HG03457 (cell line): Measurements from ENCODE around the gene HELZ.
"Not testable (repeated sequence)": the region's sequence is repeated elsewhere in the genome, so short reads cannot be mapped to it uniquely, and the experiment has no call there.

ENCODE experiments used
- ATAC-seq: cut with Tn5 transposase; IDR thresholded peaks from one replicate; pipeline ENCODE4 v1.9.1; 2021; ENCODE audit warnings: moderate number of reproducible peaks; ENCODE audit not compliant: unreplicated experiment

The HELZ gene

DNA sequence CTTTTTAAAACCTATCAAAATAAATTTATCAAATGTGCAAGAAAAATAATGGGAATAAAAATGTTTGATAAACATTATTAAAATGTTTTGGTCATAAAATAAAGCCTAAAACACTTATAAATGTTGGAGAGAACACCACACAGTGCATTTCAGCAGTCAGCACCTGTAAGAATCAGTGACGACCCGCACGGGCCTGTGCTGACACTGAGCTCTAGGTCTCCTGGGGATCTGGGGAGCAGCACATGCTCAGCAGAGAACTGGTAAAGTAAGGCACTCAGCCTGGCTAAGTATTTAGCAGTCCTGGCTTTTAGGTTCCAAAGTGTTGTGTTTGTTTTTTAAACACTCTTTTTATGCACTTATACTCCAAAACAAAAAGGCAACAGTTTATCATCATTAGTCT lies 46.9 kb downstream of the HELZ start:
- ATAC-seq, result no peak

DNA sequence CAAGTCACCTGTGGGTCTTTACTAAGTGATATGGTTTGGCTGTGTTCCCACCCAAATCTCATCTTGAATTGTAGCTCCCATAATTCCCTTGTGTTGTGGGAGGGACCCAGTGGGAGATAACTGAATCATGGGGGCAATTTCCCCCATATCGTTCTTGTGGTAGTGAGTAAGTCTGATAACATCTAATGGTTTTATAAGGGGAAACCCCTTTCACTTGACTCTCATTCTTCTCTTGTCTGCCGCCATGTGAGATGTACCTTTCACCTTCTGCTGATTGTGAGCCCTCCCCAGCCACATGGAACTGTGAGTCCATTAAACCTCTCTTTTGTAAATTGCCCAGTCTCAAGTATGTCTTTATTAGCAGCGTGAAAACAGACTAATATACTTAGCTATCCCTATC lies 48.0 kb downstream of the HELZ start:
- ATAC-seq, result not testable (repeated sequence)

- ATAC-seq, result no peak
Observed at GRCh38 chr17:67196422-67196821, 48.6 kb downstream of the HELZ start.

DNA sequence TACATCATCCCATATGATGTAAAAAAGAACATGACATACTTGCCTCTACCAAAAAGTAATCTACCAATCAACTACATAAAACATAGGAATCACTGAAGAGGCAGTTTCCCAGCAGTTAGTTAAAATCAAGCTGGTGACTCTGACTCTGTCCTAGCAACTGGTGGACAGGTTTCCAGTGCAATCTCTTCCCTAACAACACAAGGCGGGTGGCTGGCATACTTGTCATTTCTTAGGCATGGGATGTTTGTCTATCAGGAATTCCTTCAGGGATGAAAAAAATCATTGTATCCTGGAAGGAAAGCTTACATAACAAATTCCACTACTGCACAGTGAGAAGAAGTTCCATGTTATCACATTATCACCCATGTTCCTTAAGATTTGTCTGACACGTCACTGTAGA lies 50.9 kb downstream of the HELZ start:
- ATAC-seq, result no peak

GRCh38 chr17:67187927-67188326 lies 57.1 kb downstream of the HELZ start:
- ATAC-seq, result no peak

- ATAC-seq, result no peak
Observed at GRCh38 chr17:67186782-67187181, 58.2 kb downstream of the HELZ start.

- ATAC-seq, result no peak
Observed at GRCh38 chr17:67183531-67183930, 61.5 kb downstream of the HELZ start.

GRCh38 chr17:67181825-67182224 lies 63.2 kb downstream of the HELZ start:
- ATAC-seq, result no peak

DNA sequence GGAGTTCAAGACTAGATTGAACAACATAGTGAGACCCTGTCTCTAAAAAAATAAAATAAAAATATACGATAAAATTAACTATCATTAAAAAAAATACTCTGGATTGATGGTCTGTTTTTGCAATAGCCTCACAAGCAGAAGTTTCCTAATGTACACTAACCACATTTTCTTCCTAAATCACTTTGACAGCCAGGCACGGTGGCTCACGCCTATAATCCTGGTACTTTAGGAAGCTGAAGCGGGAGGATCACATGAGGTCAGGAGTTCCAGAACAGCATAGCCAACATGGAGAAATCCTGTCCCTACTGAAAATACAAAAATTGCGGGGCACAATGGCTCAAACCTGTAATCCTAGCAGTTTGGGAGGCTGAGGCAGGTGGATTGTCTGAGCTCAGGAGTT lies 64.7 kb downstream of the HELZ start:
- no peak for ATAC-seq

DNA sequence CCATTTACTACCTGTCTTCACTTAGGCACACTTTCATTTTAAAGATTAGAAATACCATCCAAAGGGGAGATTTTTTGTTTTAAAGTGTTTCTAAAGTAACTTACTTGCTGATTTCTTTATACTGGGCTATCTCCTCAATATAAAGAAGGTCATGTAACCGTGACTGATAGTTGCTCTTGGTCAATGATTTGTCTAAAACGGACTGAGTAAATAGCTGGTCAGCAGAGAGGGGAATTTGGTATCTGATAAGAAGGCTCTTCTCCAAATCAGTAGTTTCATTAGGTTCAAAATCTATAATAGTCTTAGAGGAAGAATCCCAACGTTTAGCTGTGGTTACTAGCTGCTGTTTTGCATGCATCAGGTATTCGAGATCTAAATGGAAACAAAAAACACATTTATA lies 66.4 kb downstream of the HELZ start:
- no peak for ATAC-seq

DNA sequence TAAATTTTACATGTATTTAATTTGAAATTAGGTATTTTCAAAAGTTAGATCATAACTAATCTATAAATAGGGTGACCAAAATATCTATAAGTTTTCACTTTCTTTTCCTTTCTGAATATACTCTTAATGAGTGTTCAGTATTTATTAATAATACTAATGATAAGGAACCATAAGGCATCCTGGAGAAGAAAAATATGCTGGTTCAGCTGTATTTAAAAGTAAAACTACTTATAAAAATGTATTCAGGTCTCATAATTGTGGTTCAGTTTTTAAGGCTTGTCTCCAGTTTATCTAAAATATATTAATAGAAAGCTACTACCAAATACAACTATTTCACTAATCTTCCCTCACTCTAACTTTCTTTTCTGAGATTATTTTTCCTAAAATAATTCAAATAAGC lies 67.3 kb downstream of the HELZ start:
- no peak for ATAC-seq

GRCh38 chr17:67174190-67174589 lies 70.8 kb downstream of the HELZ start:
- ATAC-seq, result no peak

GRCh38 chr17:67171560-67171959 lies 73.4 kb downstream of the HELZ start:
- peak; percentile 95 for ATAC-seq

DNA sequence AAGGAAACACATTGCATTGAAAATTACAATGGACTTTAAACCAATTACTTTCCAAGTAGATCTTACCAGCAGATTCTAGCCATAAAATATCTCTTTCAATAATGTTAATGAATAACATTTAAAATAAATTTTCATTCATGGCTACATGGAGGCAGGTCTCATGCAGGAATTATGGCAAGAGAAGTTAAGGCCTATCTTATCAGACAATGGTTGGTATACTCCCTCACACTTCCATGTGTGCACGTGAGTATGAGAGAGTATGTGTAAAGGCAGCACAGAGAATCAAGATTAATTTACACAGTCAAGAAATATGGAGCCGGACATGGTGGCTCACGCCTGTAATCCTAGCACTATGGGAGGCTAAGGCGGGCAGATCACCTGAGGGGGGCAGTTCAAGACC lies 76.5 kb downstream of the HELZ start:
- ATAC-seq, result no peak

- ATAC-seq, result no peak
Observed at GRCh38 chr17:67165201-67165600, 79.8 kb downstream of the HELZ start.

DNA sequence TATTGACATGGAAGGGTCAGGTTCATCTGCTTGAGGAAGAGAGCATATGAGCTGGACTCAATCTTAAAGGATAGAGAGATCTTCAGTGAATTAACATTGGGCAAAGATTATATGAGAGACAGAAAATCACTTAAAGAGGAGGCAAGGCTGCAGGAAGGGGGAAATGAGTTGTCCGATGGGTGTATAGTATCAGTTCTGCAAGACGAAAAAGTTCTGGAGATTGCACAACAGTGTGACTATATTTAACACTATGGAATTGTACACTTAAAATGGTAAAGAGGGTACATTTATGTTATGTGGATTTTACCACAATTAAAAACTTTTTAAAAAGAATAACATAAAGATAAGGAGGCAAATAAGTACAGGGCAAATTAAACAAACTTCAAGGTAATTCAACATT lies 80.7 kb downstream of the HELZ start:
- ATAC-seq, result no peak

GRCh38 chr17:67162771-67163170 lies 82.2 kb downstream of the HELZ start:
- ATAC-seq, result no peak

DNA sequence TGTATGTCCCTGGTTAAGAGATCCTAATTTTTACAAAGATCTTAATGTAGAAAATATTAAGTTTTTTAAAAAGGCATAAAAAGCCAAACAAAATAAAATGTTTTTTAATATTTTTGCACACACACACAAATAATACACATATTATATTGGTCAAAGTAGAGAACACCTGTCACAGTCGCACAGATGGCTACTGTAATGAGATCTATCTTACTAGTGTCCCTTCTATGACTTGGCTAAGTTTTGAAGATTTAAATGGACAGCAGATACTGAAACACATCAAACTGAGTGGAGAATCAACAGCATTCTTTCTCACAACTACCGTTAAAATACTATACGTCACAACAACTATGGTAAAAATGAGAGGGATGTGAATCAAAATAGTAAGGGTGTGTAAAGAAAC lies 83.4 kb downstream of the HELZ start:
- no peak for ATAC-seq

- ATAC-seq, result no peak
Observed at GRCh38 chr17:67160791-67161190, 84.2 kb downstream of the HELZ start.

GRCh38 chr17:67157732-67158639 lies 87.0 kb downstream of the HELZ start:
- ATAC-seq, result no peak

GRCh38 chr17:67156269-67157199 lies 88.5 kb downstream of the HELZ start:
- no peak for ATAC-seq

GRCh38 chr17:67152824-67153223 lies 92.2 kb downstream of the HELZ start:
- no peak for ATAC-seq
